B cell (primary cell): ENCODE results near the gene IRX4. TPM values are rescaled to one million over a fixed set of nuclear protein-coding genes. Genes with fewer than 3 reads are reported as not detected.

Experiments
- ATAC-seq: fragments of 200-7000 bp; cut with Tn5 transposase; one replicate; pipeline ENCODE4 v1.10.0; 2021; ENCODE audit warnings: low read depth, mild to moderate bottlenecking, moderate number of reproducible peaks, moderate library complexity
- CTCF ChIA-PET: fragments of 350-600 bp; sonication (Branson Sonifier 250); formaldehyde crosslinking; loops from one replicate; lab custom pipeline; 2021; ENCODE audit warnings: antibody characterized with exemption, inconsistent platforms; lab: Charles Lee
- POLR2A ChIA-PET: fragments of 350-600 bp; sonication (Branson Sonifier 250); formaldehyde crosslinking; loops from one replicate; lab custom pipeline; 2021; ENCODE audit warnings: antibody characterized with exemption; lab: Charles Lee
- DNase-seq: peaks from one replicate; pipeline ENCODE4 v3.0.0; 2013
- H2AFZ ChIP-seq: 2 replicates; pipeline ENCODE4 v1.6.1; 2012; ENCODE audit warnings: mild to moderate bottlenecking, low read depth, low read length; ENCODE audit not compliant: insufficient read depth, poor library complexity, severe bottlenecking
- H3K27ac ChIP-seq, 2 donors: 1 replicate in 1 of 2; 2 replicates in 1 of 2; pipeline ENCODE4 v1.5.1; 2012 to 2013; ENCODE audit warnings: low read length in 2 of 2, mild to moderate bottlenecking in 2 of 2, moderate library complexity in 1 of 2
- H3K27me3 ChIP-seq, 4 experiments: fragments of 200-600 bp in 1 of 4; sonication (generic) in 1 of 4; replicated peaks in 1 of 4; 1 replicate in 2 of 4; 2 replicates in 2 of 4; pipeline versions ENCODE4 v1.6.1 to v1.7.0; 2013 to 2016; ENCODE audit warnings: low read length in 3 of 4, mild to moderate bottlenecking in 2 of 4, mixed read lengths in 1 of 4, moderate library complexity in 1 of 4; ENCODE audit not compliant: insufficient read depth in 4 of 4, control insufficient read depth in 3 of 4; ENCODE audit errors: control extremely low read depth in 1 of 4
- H3K36me3 ChIP-seq, 2 experiments: replicated peaks in 1 of 2; 1 replicate in 1 of 2; 2 replicates in 1 of 2; pipeline versions ENCODE4 v1.6.1 to v1.7.1; 2013; ENCODE audit warnings: low read length in 1 of 2; ENCODE audit not compliant: insufficient read depth in 2 of 2, control insufficient read depth in 1 of 2; ENCODE audit errors: control extremely low read depth in 1 of 2, extremely low read depth in 1 of 2
- H3K4me1 ChIP-seq, 2 donors: fragments of 200-600 bp in 1 of 2; sonication (generic) in 1 of 2; 1 replicate in 1 of 2; 2 replicates in 1 of 2; pipeline versions ENCODE4 v1.5.1 to v1.6.1; 2013 to 2017; ENCODE audit warnings: low read length in 2 of 2; ENCODE audit not compliant: control insufficient read depth in 2 of 2, insufficient read depth in 2 of 2
- H3K4me2 ChIP-seq: replicated peaks from 2 replicates; pipeline ENCODE3; 2012; ENCODE audit warnings: mild to moderate bottlenecking, low read depth, low read length; ENCODE audit not compliant: poor library complexity, severe bottlenecking
- H3K4me3 ChIP-seq, 5 experiments: fragments of 200-600 bp in 1 of 5; sonication (generic) in 1 of 5; 1 replicate in 3 of 5; 2 replicates in 2 of 5; pipeline versions ENCODE4 v1.5.1 to v1.7.0; 2011 to 2016; ENCODE audit warnings: low read length in 4 of 5, mild to moderate bottlenecking in 4 of 5, low read depth in 2 of 5, control low read depth in 1 of 5, moderate library complexity in 1 of 5; ENCODE audit not compliant: insufficient read depth in 1 of 5; ENCODE audit errors: control extremely low read depth in 1 of 5, extremely low read depth in 1 of 5
- H3K79me2 ChIP-seq: fragments of 200-600 bp; sonication (generic); one replicate; pipeline ENCODE4 v1.6.0; 2016; ENCODE audit warnings: low read length; ENCODE audit not compliant: control insufficient read depth, insufficient read depth
- H3K9ac ChIP-seq: fragments of 200-600 bp; sonication (generic); 2 replicates; pipeline ENCODE4 v1.6.1; 2017; ENCODE audit warnings: mild to moderate bottlenecking, low read length, moderate library complexity
- H3K9me3 ChIP-seq, 3 donors: one replicate each; pipeline versions ENCODE4 v1.6.1 to v1.7.1; 2013; ENCODE audit warnings: low read length in 2 of 3; ENCODE audit not compliant: control insufficient read depth in 2 of 3, insufficient read depth in 1 of 3; ENCODE audit errors: control extremely low read depth in 1 of 3
- H4K20me1 ChIP-seq: 2 replicates; pipeline ENCODE4 v1.6.0; 2012; ENCODE audit warnings: mild to moderate bottlenecking, low read length; ENCODE audit not compliant: insufficient read depth, control insufficient read depth, poor library complexity, severe bottlenecking
- H3K27ac Mint-ChIP-seq: one replicate; pipeline ENCODE4 v1.8.0; 2021; ENCODE audit warnings: mixed read lengths
- H3K27me3 Mint-ChIP-seq: one replicate; pipeline ENCODE4 v1.8.0; 2021; ENCODE audit warnings: mixed read lengths
- H3K4me1 Mint-ChIP-seq: one replicate; pipeline ENCODE4 v1.8.0; 2021; ENCODE audit warnings: mixed read lengths
- H3K4me3 Mint-ChIP-seq: one replicate; pipeline ENCODE4 v1.8.0; 2021; ENCODE audit warnings: mixed read lengths
- H3K9me3 Mint-ChIP-seq: one replicate; pipeline ENCODE4 v1.8.0; 2022; ENCODE audit warnings: mixed read lengths; ENCODE audit not compliant: insufficient read depth
- EZH2 ChIP-seq: IDR thresholded peaks from 2 replicates; pipeline ENCODE4 v1.6.1; 2012; ENCODE audit warnings: borderline replicate concordance, low read depth, mild to moderate bottlenecking, moderate library complexity, low read length; ENCODE audit not compliant: insufficient read depth, poor library complexity, severe bottlenecking
- WGBS: methylation state at CpG from one replicate; pipeline ENCODE4 v1.1.5; 2013; ENCODE audit warnings: missing lambda C conversion rate; ENCODE audit not compliant: insufficient coverage; 5-methylcytosine and 5-hydroxymethylcytosine counted together
- intact Hi-C: fragments of 100-400 bp; cut with micrococcal nuclease; formaldehyde crosslinking; loops from one replicate; pipeline ENCODE4 v1.10.0; 2022
- polyA plus RNA-seq: library from polyadenylated mRNA; depleted of rRNA; stranded (reverse); fragments of >200 nt; gene quantifications from 2 replicates; pipeline ENCODE4 v1.2.3, GENCODE V29; 2012
- total RNA-seq, 2 donors: library from RNA; stranded (reverse); fragments of 120-200 nt in 1 of 2; gene quantifications; 1 replicate in 1 of 2; 2 replicates in 1 of 2; pipeline versions ENCODE4 v1.2.3 to v1.2.4, GENCODE V29; 2013 to 2022
- TF ChIP-seq, protein P1 (sequence below): fragments of 200-600 bp; IDR thresholded peaks from one replicate; pipeline ENCODE4 v1.8.0; 2022; ENCODE audit warnings: antibody characterized with exemption, mild to moderate bottlenecking

IRX4 gene
- total and polyA plus RNA-seq, 2 donors (not counting 1 experiment from before 2014, with no cell fraction given) = not detected

- no peaks in the 10 kb centered on the region for H3K79me2 ChIP-seq
- TF ChIP-seq EZH2 = no peak
- TF ChIP-seq, protein P1, sequence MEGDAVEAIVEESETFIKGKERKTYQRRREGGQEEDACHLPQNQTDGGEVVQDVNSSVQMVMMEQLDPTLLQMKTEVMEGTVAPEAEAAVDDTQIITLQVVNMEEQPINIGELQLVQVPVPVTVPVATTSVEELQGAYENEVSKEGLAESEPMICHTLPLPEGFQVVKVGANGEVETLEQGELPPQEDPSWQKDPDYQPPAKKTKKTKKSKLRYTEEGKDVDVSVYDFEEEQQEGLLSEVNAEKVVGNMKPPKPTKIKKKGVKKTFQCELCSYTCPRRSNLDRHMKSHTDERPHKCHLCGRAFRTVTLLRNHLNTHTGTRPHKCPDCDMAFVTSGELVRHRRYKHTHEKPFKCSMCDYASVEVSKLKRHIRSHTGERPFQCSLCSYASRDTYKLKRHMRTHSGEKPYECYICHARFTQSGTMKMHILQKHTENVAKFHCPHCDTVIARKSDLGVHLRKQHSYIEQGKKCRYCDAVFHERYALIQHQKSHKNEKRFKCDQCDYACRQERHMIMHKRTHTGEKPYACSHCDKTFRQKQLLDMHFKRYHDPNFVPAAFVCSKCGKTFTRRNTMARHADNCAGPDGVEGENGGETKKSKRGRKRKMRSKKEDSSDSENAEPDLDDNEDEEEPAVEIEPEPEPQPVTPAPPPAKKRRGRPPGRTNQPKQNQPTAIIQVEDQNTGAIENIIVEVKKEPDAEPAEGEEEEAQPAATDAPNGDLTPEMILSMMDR = no peak
- no peak overlapping the region for H3K27ac Mint-ChIP-seq
- H3K27ac ChIP-seq = no peak overlapping the region
- peaks cover 0 to 3% (median 0%) of the 10 kb centered on the region in 3 donors for H3K9me3 ChIP-seq
- no peaks in the 10 kb centered on the region for H3K36me3 ChIP-seq
- no peak overlapping the region for H3K4me2 ChIP-seq
- no peak overlapping the region for H3K4me3 ChIP-seq
- H3K27me3 ChIP-seq = peaks cover 0 to 16% (median 0%) of the 10 kb centered on the region in 4 experiments
- DNase-seq (no peak), ATAC-seq (no peak)
- POLR2A ChIA-PET = no interaction called here
- CTCF ChIA-PET = no interaction called here
- H4K20me1 ChIP-seq = no peaks in the 10 kb centered on the region
- H3K4me1 Mint-ChIP-seq = no peaks in the 10 kb centered on the region
- no peak overlapping the region for H3K9ac ChIP-seq
- peaks cover 29% of the 10 kb centered on the region for H3K27me3 Mint-ChIP-seq
- no peak overlapping the region for H3K4me3 Mint-ChIP-seq
- H3K9me3 Mint-ChIP-seq = no peaks in the 10 kb centered on the region
- H2AFZ ChIP-seq = no peak overlapping the region
- intact Hi-C loops = no loop called here
- no peaks in the 10 kb centered on the region for H3K4me1 ChIP-seq
- 93% methylated on average over 3 of the region's 17 CpGs for WGBS
Measured at GRCh38 chr5:1842004-1842819, 40.5 kb downstream of the IRX4 start.
